Measurements from ENCODE around the gene RAPGEF4. TPM values are rescaled to one million over a fixed set of nuclear protein-coding genes. Genes with fewer than 3 reads are reported as not detected.

The RAPGEF4 gene
- total and polyA plus RNA-seq, 9 of the 15 experiments (the other 6 are each of a cell fraction or from before 2014, with no cell fraction given): 0.04 to 0.33 (median 0.13) TPM; not detected in 6

DNA sequence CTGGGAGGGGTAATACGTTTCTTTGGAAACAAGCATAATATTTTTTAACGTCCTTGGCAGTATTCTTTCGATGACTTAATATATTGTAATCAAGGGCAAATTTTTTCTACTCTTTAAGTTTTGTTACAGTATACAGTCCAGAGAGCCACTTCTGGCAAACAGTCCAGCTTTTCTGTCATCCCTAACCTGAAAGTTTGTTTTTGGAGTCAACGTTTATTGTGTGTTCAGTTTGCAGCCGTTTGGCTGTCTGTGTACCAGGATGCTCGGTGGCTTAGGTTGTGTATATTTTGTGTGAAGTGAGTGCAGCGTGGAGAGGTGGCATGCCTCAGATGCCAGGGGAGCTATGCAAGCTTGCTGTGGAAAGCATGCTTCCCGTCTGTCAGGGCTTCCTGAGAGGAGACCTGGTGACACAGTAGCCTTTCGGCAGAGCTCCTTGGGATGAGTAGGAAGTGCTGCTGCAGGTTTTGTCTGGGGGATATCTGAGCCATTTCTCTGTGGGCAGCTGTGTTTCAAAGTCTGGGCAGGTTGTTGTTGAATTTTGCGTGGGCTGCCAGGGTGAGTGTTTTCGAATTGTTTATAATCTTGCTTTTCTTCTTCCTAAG lies 354.7 kb downstream of the RAPGEF4 start (continued):
- TF ChIP-seq STAT6 (CRISPR knock-in tag; IDR thresholded peaks at IDR 0.05): peak; percentile 35; the same call in 1 of the 2 replicates
- peak; percentile 35; the same call in 1 of the 2 replicates for TF ChIP-seq NBN (IDR thresholded peaks at IDR 0.05; ENCODE audit: low read depth)
- no peak for TF ChIP-seq BMI1 (IDR thresholded peaks at IDR 0.05; ENCODE audit: low read length)
- TF ChIP-seq RBBP5 (IDR thresholded peaks at IDR 0.05; ENCODE audit: borderline replicate concordance, insufficient read depth, low read length, poor library complexity, severe bottlenecking): peak; percentile 54
- 0 out of 2 replicates have a peak, but pooled peaks have one; percentile 13 for TF ChIP-seq LCOR (CRISPR knock-in tag; IDR thresholded peaks at IDR 0.05)
- TF ChIP-seq SAFB (IDR thresholded peaks at IDR 0.05; ENCODE audit: borderline replicate concordance, low read depth, low read length): no peak
- no peak for TF ChIP-seq SP1 (CRISPR knock-in tag; IDR thresholded peaks at IDR 0.05)
- TF ChIP-seq EGR1 (conservative IDR thresholded peaks at IDR 0.05): peak; percentile 88

Data from K562 (cell line).